Trophoblast cell (in vitro differentiated cells and primary cell): ENCODE data around the gene SLC2A4RG.
A peak's percentile ranks its signal among the peaks of the same experiment; 100 is the strongest.

Experiments
- DNase-seq, 2 donors: peaks; one replicate each; pipeline ENCODE4 v3.0.0-alpha.2; 2016
- H2AFZ ChIP-seq: 2 replicates; pipeline ENCODE4 v1.6.1; 2013; ENCODE audit warnings: low read length, moderate library complexity, mild to moderate bottlenecking; ENCODE audit not compliant: insufficient read depth, poor library complexity
- H2AK5ac ChIP-seq: 2 replicates; pipeline ENCODE4 v1.6.1; 2013; ENCODE audit warnings: mild to moderate bottlenecking, low read length
- H2BK120ac ChIP-seq: 2 replicates; pipeline ENCODE4 v1.6.1; 2013; ENCODE audit warnings: low read length, mild to moderate bottlenecking, moderate library complexity; ENCODE audit not compliant: insufficient read depth, poor library complexity
- H2BK12ac ChIP-seq: 2 replicates; pipeline ENCODE4 v1.6.1; 2013; ENCODE audit warnings: mild to moderate bottlenecking, low read length, moderate library complexity
- H2BK5ac ChIP-seq: 2 replicates; pipeline ENCODE4 v1.6.1; 2013; ENCODE audit warnings: low read length, low read depth, moderate library complexity, mild to moderate bottlenecking; ENCODE audit not compliant: poor library complexity
- H3K14ac ChIP-seq: 2 replicates; pipeline ENCODE4 v1.6.1; 2013; ENCODE audit warnings: mild to moderate bottlenecking, low read length
- H3K18ac ChIP-seq: 2 replicates; pipeline ENCODE4 v1.6.1; 2013; ENCODE audit warnings: mild to moderate bottlenecking, low read length
- H3K23ac ChIP-seq: 2 replicates; pipeline ENCODE4 v1.6.1; 2013; ENCODE audit warnings: low read length
- H3K27ac ChIP-seq: 2 replicates; pipeline ENCODE4 v1.5.1; 2013; ENCODE audit warnings: low read depth, mild to moderate bottlenecking, inconsistent platforms, low read length, moderate library complexity
- H3K27me3 ChIP-seq: 2 replicates; pipeline ENCODE4 v1.6.1; 2013; ENCODE audit warnings: inconsistent platforms, mild to moderate bottlenecking, low read length, moderate library complexity; ENCODE audit not compliant: insufficient read depth
- H3K36me3 ChIP-seq, 2 experiments: 1 replicate in 1 of 2; 2 replicates in 1 of 2; pipeline ENCODE4 v1.6.1; 2013; ENCODE audit warnings: low read length in 2 of 2, mild to moderate bottlenecking in 2 of 2, moderate library complexity in 1 of 2; ENCODE audit not compliant: insufficient read depth in 2 of 2, control insufficient read depth in 1 of 2
- H3K4ac ChIP-seq: 2 replicates; pipeline ENCODE4 v1.6.1; 2013; ENCODE audit warnings: low read depth, mild to moderate bottlenecking, low read length, moderate library complexity
- H3K4me1 ChIP-seq, 2 experiments: 1 replicate in 1 of 2; 2 replicates in 1 of 2; pipeline ENCODE4 v1.6.1; 2013; ENCODE audit warnings: low read length in 2 of 2, mild to moderate bottlenecking in 2 of 2, moderate library complexity in 1 of 2; ENCODE audit not compliant: insufficient read depth in 2 of 2, control insufficient read depth in 1 of 2
- H3K4me2 ChIP-seq: 2 replicates; pipeline ENCODE4 v1.6.1; 2013; ENCODE audit warnings: inconsistent platforms, mild to moderate bottlenecking, low read length, moderate library complexity
- H3K4me3 ChIP-seq: 2 replicates; pipeline ENCODE4 v1.5.1; 2013; ENCODE audit warnings: mild to moderate bottlenecking, low read depth, low read length, inconsistent platforms
- H3K79me1 ChIP-seq: one replicate; pipeline ENCODE4 v1.6.1; 2013; ENCODE audit warnings: low read length
- H3K79me2 ChIP-seq: 2 replicates; pipeline ENCODE4 v1.6.1; 2013; ENCODE audit warnings: low read length, mild to moderate bottlenecking; ENCODE audit not compliant: control insufficient read depth, insufficient read depth, poor library complexity
- H3K9ac ChIP-seq: 2 replicates; pipeline ENCODE4 v1.6.1; 2013; ENCODE audit warnings: mild to moderate bottlenecking, low read length
- H3K9me3 ChIP-seq: 2 replicates; pipeline ENCODE4 v1.6.1; 2013; ENCODE audit warnings: low read depth, mild to moderate bottlenecking, control low read depth, inconsistent platforms, low read length; ENCODE audit not compliant: insufficient read depth
- H4K12ac ChIP-seq: 2 replicates; pipeline ENCODE4 v1.6.1; 2013; ENCODE audit warnings: low read depth, mild to moderate bottlenecking, low read length, moderate library complexity
- H4K8ac ChIP-seq: 2 replicates; pipeline ENCODE4 v1.6.1; 2013; ENCODE audit warnings: low read depth, mild to moderate bottlenecking, low read length, moderate library complexity
- H4K91ac ChIP-seq: one replicate; pipeline ENCODE4 v1.6.1; 2013; ENCODE audit warnings: low read depth, mild to moderate bottlenecking, low read length, moderate library complexity
- WGBS: extraction: QIAGEN DNeasy Blood & Tissue Kit; methylation state at CpG from one replicate; pipeline ENCODE4 v1.1.7; 2013; ENCODE audit warnings: missing lambda C conversion rate; ENCODE audit not compliant: insufficient read length, insufficient coverage; ENCODE audit errors: extremely low coverage; 5-methylcytosine and 5-hydroxymethylcytosine counted together

Gene SLC2A4RG

DNA sequence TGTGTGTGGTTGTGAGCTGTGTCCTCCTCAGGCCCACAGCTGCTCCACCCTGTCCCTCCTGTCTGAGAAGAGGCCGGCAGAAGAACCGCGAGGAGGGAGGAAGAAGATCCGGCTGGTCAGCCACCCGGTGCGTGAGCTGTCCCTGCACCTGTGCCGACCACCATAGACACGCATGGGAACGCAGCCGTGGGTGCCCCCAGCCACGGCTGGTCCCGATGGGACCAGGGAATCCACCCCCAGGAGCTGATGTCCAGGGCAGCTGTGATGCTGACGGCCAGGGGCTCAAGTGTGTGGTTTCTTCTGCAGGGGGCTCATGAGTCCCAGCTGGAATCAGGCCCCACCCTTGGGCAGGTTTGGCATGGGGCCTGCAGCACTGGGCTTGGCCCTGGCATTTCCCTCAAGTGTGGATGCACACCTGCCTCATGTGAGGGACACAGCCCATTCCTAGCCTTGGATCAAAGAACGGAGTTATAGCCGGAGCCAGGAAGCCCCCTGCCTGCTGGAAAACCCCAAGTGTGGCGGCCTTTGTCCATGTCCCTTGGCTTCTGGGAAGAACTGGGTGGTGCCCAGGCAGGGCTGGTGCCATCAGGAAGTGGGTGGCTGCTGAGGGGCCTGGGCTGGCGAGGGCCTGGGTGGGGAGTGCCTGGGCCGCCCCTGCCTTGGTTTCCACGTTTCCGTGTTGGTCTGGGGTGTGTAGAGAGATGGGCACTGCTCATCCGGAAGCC lies 47.7 kb upstream of the SLC2A4RG start:
- no peaks in the 10 kb centered on the region for H3K27me3 ChIP-seq
- H2BK120ac ChIP-seq, result no peak overlapping the region
- no peak overlapping the region for H2AK5ac ChIP-seq
- no CpG with 5 or more reads among the region's 21 CpGs for whole genome bisulfite sequencing
- H4K91ac ChIP-seq, result no peak overlapping the region
- H4K8ac ChIP-seq, result no peak overlapping the region
- no peak overlapping the region for H3K18ac ChIP-seq
- H3K4me3 ChIP-seq, result no peak overlapping the region
- H4K12ac ChIP-seq, result no peak overlapping the region
- DNase-seq, result no peak
- no peak overlapping the region for H3K9ac ChIP-seq
- no peak overlapping the region for H3K23ac ChIP-seq
- H2BK5ac ChIP-seq, result no peak overlapping the region
- no peak overlapping the region for H3K27ac ChIP-seq
- no peaks in the 10 kb centered on the region for H3K79me2 ChIP-seq
- peaks cover 6 to 11% of the 10 kb centered on the region in 2 experiments for H3K4me1 ChIP-seq
- H2BK12ac ChIP-seq, result no peak overlapping the region
- peaks cover 7% of the 10 kb centered on the region for H3K79me1 ChIP-seq
- H2AFZ ChIP-seq, result no peak overlapping the region
- no peak overlapping the region for H3K4ac ChIP-seq
- H3K4me2 ChIP-seq, result no peak overlapping the region
- peaks cover 3% of the 10 kb centered on the region for H3K9me3 ChIP-seq
- H3K14ac ChIP-seq, result no peak overlapping the region
- H3K36me3 ChIP-seq, result peaks cover 0 to 3% of the 10 kb centered on the region in 2 experiments

- Histone ChIP-seq H3K79me1 (peaks cover under 1% of the 10 kb centered on the region), H3K79me2 (no peaks in the 10 kb centered on the region), H2AK5ac (no peak overlapping the region), H3K27me3 (no peaks in the 10 kb centered on the region), H3K18ac (no peak overlapping the region), H3K4me1 (peaks cover 0 to 5% of the 10 kb centered on the region in 2 experiments), H3K4ac (no peak overlapping the region), H3K36me3 (peaks cover 0 to 3% of the 10 kb centered on the region in 2 experiments), H3K23ac (no peak overlapping the region), H3K14ac (no peak overlapping the region), H4K8ac (no peak overlapping the region), H3K27ac (no peak overlapping the region), H3K4me2 (no peak overlapping the region), H3K9me3 (peaks cover 3% of the 10 kb centered on the region), H4K12ac (no peak overlapping the region), H2BK120ac (no peak overlapping the region), H2BK12ac (no peak overlapping the region), H2AFZ (no peak overlapping the region), H3K9ac (no peak overlapping the region), H4K91ac (no peak overlapping the region), H2BK5ac (no peak overlapping the region), H3K4me3 (no peak overlapping the region)
- no CpG with 5 or more reads among the region's 20 CpGs for WGBS
- peak in 1 of 2 donors; percentile 30 for DNase-seq
Measured at GRCh38 chr20:63692436-63693082, 47.0 kb upstream of the SLC2A4RG start.

DNA sequence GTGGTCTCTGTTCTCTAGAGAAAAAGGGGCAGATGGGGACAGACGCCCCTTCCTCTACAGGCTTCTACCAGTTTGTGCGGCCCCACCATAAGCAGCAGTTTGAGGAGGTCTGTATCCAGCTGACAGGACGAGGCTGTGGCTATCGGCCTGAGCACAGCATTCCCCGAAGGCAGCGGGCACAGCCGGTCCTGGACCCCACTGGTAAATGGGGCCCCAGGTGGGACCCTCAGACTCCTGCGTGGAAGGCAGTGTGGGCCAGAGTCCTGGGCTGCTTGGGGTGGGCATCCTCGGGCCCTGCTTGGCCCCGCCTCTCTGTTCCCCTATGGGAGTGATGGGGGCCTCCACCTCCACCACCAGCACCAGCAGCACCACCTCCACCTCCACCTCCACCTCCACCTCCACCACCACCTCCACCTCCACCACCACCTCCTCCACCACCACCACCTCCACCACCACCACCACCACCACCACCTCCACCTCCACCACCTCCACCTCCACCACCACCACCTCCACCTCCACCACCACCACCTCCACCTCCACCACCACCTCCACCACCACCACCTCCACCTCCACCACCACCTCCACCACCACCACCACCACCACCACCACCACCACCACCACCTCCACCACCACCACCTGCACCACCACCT lies 46.4 kb upstream of the SLC2A4RG start:
- H2AK5ac ChIP-seq, result no peak overlapping the region
- no peak overlapping the region for H3K4me2 ChIP-seq
- peaks cover 3% of the 10 kb centered on the region for H3K9me3 ChIP-seq
- H3K23ac ChIP-seq, result no peak overlapping the region
- no peak overlapping the region for H3K4me3 ChIP-seq
- H3K27me3 ChIP-seq, result no peaks in the 10 kb centered on the region
- no peaks in the 10 kb centered on the region for H3K79me2 ChIP-seq
- DNase-seq, result no peak
- H3K4ac ChIP-seq, result no peak overlapping the region
- no peaks in the 10 kb centered on the region for H3K79me1 ChIP-seq
- no peak overlapping the region for H3K9ac ChIP-seq
- H4K91ac ChIP-seq, result no peak overlapping the region
- no peak overlapping the region for H3K14ac ChIP-seq
- H3K27ac ChIP-seq, result no peak overlapping the region
- no peak overlapping the region for H2BK5ac ChIP-seq
- WGBS, result no CpG with 5 or more reads among the region's 10 CpGs
- peaks cover 0 to 3% of the 10 kb centered on the region in 2 experiments for H3K36me3 ChIP-seq
- H2BK120ac ChIP-seq, result no peak overlapping the region
- H2AFZ ChIP-seq, result no peak overlapping the region
- H3K4me1 ChIP-seq, result peaks cover 0 to 5% of the 10 kb centered on the region in 2 experiments
- H3K18ac ChIP-seq, result no peak overlapping the region
- H4K8ac ChIP-seq, result no peak overlapping the region
- H4K12ac ChIP-seq, result no peak overlapping the region
- H2BK12ac ChIP-seq, result no peak overlapping the region

DNA sequence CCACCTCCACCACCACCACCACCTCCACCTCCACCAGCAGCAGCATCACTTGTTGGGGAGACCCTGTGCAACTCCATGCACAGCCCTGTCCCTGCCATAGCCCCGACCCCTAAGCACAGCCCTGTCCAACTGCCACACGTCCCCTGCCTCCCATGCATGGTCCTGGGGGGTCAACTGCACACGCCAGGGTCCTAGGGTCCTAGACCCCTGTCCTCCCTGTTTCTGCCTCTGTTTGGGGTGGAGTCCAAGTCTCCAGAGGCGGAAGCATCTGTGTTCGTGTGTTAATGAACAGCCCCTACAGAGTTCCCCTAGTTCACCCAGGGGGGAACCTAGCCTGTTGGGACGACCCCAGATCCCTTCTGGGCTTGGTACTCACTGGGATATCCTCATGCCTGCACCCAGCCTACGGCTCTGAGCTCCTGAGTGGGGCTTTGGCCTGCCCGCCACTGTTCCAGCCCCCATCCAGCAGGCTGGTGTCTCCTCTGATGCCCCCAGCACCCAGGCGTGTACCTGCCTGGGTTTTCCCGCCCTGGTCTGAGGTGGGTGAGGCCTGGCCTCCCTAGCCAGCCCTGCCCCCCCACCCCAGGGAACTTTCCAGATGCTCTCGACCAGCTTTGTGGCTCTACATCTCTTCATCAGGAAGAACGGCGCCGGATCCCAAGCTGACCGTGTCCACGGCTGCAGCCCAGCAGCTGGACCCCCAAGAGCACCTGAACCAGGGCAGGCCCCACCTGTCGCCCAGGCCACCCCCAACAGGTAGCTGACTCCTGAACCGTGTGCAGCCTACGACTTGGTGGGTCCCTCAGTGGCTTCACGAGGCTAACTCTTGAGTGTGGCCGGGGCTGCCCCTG lies 45.6 kb upstream of the SLC2A4RG start:
- no peak for DNase-seq
- H3K18ac ChIP-seq, result no peak overlapping the region
- no peak overlapping the region for H2AK5ac ChIP-seq
- H2BK12ac ChIP-seq, result no peak overlapping the region
- no peak overlapping the region for H2BK120ac ChIP-seq
- no peak overlapping the region for H2BK5ac ChIP-seq
- H3K23ac ChIP-seq, result no peak overlapping the region
- peaks cover 0 to 3% of the 10 kb centered on the region in 2 experiments for H3K36me3 ChIP-seq
- peaks cover 0 to 6% of the 10 kb centered on the region in 2 experiments for H3K4me1 ChIP-seq
- WGBS, result no CpG with 5 or more reads among the region's 21 CpGs
- no peaks in the 10 kb centered on the region for H3K79me1 ChIP-seq
- H3K79me2 ChIP-seq, result no peaks in the 10 kb centered on the region
- no peak overlapping the region for H3K27ac ChIP-seq
- H3K4ac ChIP-seq, result no peak overlapping the region
- no peak overlapping the region for H2AFZ ChIP-seq
- H3K9me3 ChIP-seq, result peaks cover 3% of the 10 kb centered on the region
- H3K14ac ChIP-seq, result no peak overlapping the region
- no peak overlapping the region for H4K91ac ChIP-seq
- no peak overlapping the region for H3K4me3 ChIP-seq
- H4K12ac ChIP-seq, result no peak overlapping the region
- no peak overlapping the region for H3K4me2 ChIP-seq
- no peak overlapping the region for H3K9ac ChIP-seq
- H4K8ac ChIP-seq, result no peak overlapping the region
- H3K27me3 ChIP-seq, result no peaks in the 10 kb centered on the region
